Neural progenitor cell (in vitro differentiated cells): ENCODE results near the gene PRRG1.

Experiments used
- CTCF ChIP-seq: fragments of 200-600 bp; sonication (generic); IDR thresholded peaks from 2 replicates; pipeline ENCODE4 v1.5.1; 2017; ENCODE audit warnings: antibody characterized with exemption, mild to moderate bottlenecking
- EZH2 ChIP-seq: fragments of 200-600 bp; sonication (generic); IDR thresholded peaks from 2 replicates; pipeline ENCODE4 v1.6.1; 2017; ENCODE audit warnings: antibody characterized with exemption, mild to moderate bottlenecking, moderate library complexity
- EZH2phosphoT487 ChIP-seq: fragments of 200-600 bp; sonication (generic); IDR thresholded peaks from 2 replicates; pipeline ENCODE4 v1.6.1; 2017; ENCODE audit warnings: antibody characterized with exemption

GRCh38 chrX:37371578-37371991, 22.4 kb downstream of the PRRG1 start:
- TF ChIP-seq CTCF (no peak), EZH2 (no peak), EZH2phosphoT487 (no peak)
